Spinal cord (tissue), 10 donors: ENCODE data around the gene PSD4. TPM values are rescaled to one million over a fixed set of nuclear protein-coding genes. Genes with fewer than 3 reads are reported as not detected.

Experiments
- DNase-seq, 6 donors: peaks; one replicate each; pipeline versions ENCODE4 v3.0.0 to v3.0.0-alpha.2; 2013 to 2015; ENCODE audit warnings: low spot score in 6 of 6, low read depth in 4 of 6
- H3K27ac ChIP-seq: one replicate; pipeline ENCODE4 v1.5.1; 2013; ENCODE audit warnings: low read depth, low read length, control low read depth
- H3K27me3 ChIP-seq: one replicate; pipeline ENCODE4 v1.6.1; 2013; ENCODE audit warnings: low read length; ENCODE audit not compliant: control insufficient read depth, insufficient read depth
- H3K36me3 ChIP-seq: one replicate; pipeline ENCODE4 v1.6.1; 2013; ENCODE audit warnings: low read length; ENCODE audit not compliant: control insufficient read depth, insufficient read depth
- H3K4me1 ChIP-seq: one replicate; pipeline ENCODE4 v1.6.1; 2013; ENCODE audit warnings: low read length; ENCODE audit not compliant: control insufficient read depth, insufficient read depth
- H3K4me3 ChIP-seq: one replicate; pipeline ENCODE4 v1.5.1; 2013; ENCODE audit warnings: low read depth, low read length, control low read depth
- H3K9me3 ChIP-seq: one replicate; pipeline ENCODE4 v1.6.1; 2013; ENCODE audit warnings: low read length; ENCODE audit not compliant: control insufficient read depth, insufficient read depth
- WGBS: methylation state at CpG from one replicate; pipeline ENCODE4 v1.1.5; 2013; ENCODE audit warnings: missing lambda C conversion rate; ENCODE audit not compliant: insufficient coverage; 5-methylcytosine and 5-hydroxymethylcytosine counted together
- polyA plus RNA-seq, 2 donors: library from polyadenylated mRNA; unstranded; fragments of 120-200 nt; gene quantifications; one replicate each; pipeline ENCODE4 v1.2.1, GENCODE V29; 2013; ENCODE audit not compliant: insufficient read length in 2 of 2
- total RNA-seq, 2 donors: library from RNA; depleted of rRNA in 1 of 2; stranded (reverse); fragments of 120-200 nt in 1 of 2; fragments of >200 nt in 1 of 2; gene quantifications; one replicate each; pipeline versions ENCODE4 v1.2.3 to v1.2.4, GENCODE V29; 2013 to 2014
- donor health status: healthy.

Gene PSD4
- total and polyA plus RNA-seq, 4 donors: 4.2 to 7.1 (median 5.9) TPM

- Histone ChIP-seq H3K4me3 (no peak overlapping the region), H3K27me3 (no peaks in the 10 kb centered on the region), H3K4me1 (peaks cover 24% of the 10 kb centered on the region), H3K27ac (no peak overlapping the region), H3K9me3 (no peaks in the 10 kb centered on the region), H3K36me3 (peaks cover 9% of the 10 kb centered on the region)
- no peak for DNase-seq
- 83% methylated on average over 4 of the region's 4 CpGs for WGBS
Observed at GRCh38 chr2:113196839-113197238, 23.1 kb downstream of the PSD4 start.

- peaks cover 30% of the 10 kb centered on the region for H3K4me1 ChIP-seq
- no peaks in the 10 kb centered on the region for H3K9me3 ChIP-seq
- WGBS: 90% methylated on average over 12 of the region's 17 CpGs
- H3K4me3 ChIP-seq: no peak overlapping the region
- H3K27me3 ChIP-seq: no peaks in the 10 kb centered on the region
- H3K27ac ChIP-seq: no peak overlapping the region
- DNase-seq: no peak
- peaks cover 9% of the 10 kb centered on the region for H3K36me3 ChIP-seq
Observed at GRCh38 chr2:113197347-113198047, 23.7 kb downstream of the PSD4 start.

- no peaks in the 10 kb centered on the region for H3K27me3 ChIP-seq
- H3K4me3 ChIP-seq: peak overlapping the region; percentile 62
- H3K4me1 ChIP-seq: peaks cover 35% of the 10 kb centered on the region
- H3K27ac ChIP-seq: no peak overlapping the region
- H3K36me3 ChIP-seq: peaks cover 7% of the 10 kb centered on the region
- DNase-seq: no peak
- no peaks in the 10 kb centered on the region for H3K9me3 ChIP-seq
- WGBS: 49% methylated on average over 21 of the region's 32 CpGs
Observed at GRCh38 chr2:113198048-113198789, 24.4 kb downstream of the PSD4 start.

GRCh38 chr2:113198790-113199612 lies 25.2 kb downstream of the PSD4 start:
- no peaks in the 10 kb centered on the region for H3K27me3 ChIP-seq
- peak in 4 of 6 donors; percentile 64 to 93 (median 78) for DNase-seq
- peak overlapping the region; percentile 62 for H3K4me3 ChIP-seq
- peaks cover 38% of the 10 kb centered on the region for H3K4me1 ChIP-seq
- no peak overlapping the region for H3K27ac ChIP-seq
- peaks cover 7% of the 10 kb centered on the region for H3K36me3 ChIP-seq
- H3K9me3 ChIP-seq: no peaks in the 10 kb centered on the region
- under 1% methylated on average over 79 of the region's 79 CpGs for WGBS

- Histone ChIP-seq H3K4me3 (no peak overlapping the region), H3K4me1 (peaks cover 40% of the 10 kb centered on the region), H3K27me3 (no peaks in the 10 kb centered on the region), H3K36me3 (peaks cover 7% of the 10 kb centered on the region), H3K9me3 (no peaks in the 10 kb centered on the region), H3K27ac (no peak overlapping the region)
- no peak for DNase-seq
- WGBS: 92% methylated on average over 3 of the region's 4 CpGs
Observed at GRCh38 chr2:113200236-113200635, 26.5 kb downstream of the PSD4 start.

- Histone ChIP-seq H3K27ac (no peak overlapping the region), H3K4me3 (no peak overlapping the region), H3K36me3 (peaks cover 7% of the 10 kb centered on the region), H3K9me3 (no peaks in the 10 kb centered on the region), H3K4me1 (peaks cover 40% of the 10 kb centered on the region), H3K27me3 (no peaks in the 10 kb centered on the region)
- peak in 1 of 6 donors; percentile 48 for DNase-seq
- WGBS: 97% methylated on average over 13 of the region's 17 CpGs
Observed at GRCh38 chr2:113200736-113201490, 27.1 kb downstream of the PSD4 start.

GRCh38 chr2:113201496-113202304 lies 27.9 kb downstream of the PSD4 start:
- Histone ChIP-seq H3K36me3 (peaks cover 7% of the 10 kb centered on the region), H3K9me3 (no peaks in the 10 kb centered on the region), H3K4me3 (no peak overlapping the region), H3K4me1 (peaks cover 40% of the 10 kb centered on the region), H3K27me3 (no peaks in the 10 kb centered on the region), H3K27ac (peak overlapping the region; percentile 75)
- 95% methylated on average over 5 of the region's 8 CpGs for WGBS
- DNase-seq: no peak

GRCh38 chr2:113202305-113203216 lies 28.8 kb downstream of the PSD4 start:
- Histone ChIP-seq H3K9me3 (no peaks in the 10 kb centered on the region), H3K36me3 (peaks cover 7% of the 10 kb centered on the region), H3K4me1 (peaks cover 40% of the 10 kb centered on the region), H3K27ac (peak overlapping the region; percentile 57), H3K27me3 (no peaks in the 10 kb centered on the region), H3K4me3 (no peak overlapping the region)
- WGBS: 65% methylated on average over 12 of the region's 13 CpGs
- DNase-seq: peak in 2 of 6 donors; percentile 80 to 84
